ENCODE data around the gene NFATC1. TPM values are rescaled to one million over a fixed set of nuclear protein-coding genes. Genes with fewer than 3 reads are reported as not detected.
A peak's percentile ranks its signal among the peaks of the same experiment; 100 is the strongest.

NFATC1 gene
- total RNA-seq, 4 donors from 2014 or later: 14.0 to 22.4 (median 15.0) TPM

DNA sequence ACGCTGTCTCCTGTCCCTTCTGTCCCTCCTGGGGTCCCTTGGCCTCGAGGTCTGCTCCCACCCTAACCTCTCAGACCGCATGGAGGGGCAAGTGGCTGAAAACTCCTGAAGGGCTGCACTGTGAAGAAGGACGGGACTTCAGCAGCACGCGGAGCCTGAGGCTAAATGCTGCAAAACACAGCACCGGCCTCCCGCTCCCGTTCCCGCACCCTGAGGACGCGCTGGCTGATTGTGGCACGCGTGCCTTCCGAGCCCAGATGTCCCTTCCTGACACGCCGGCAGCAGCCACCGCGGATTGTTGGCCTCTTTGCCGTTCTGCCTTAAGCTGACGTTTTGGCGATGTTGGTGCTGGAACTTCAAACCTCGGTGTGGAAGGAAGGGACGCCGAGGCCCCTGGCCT lies 158.0 kb downstream of the NFATC1 start:
- TF ChIP-seq POLR2A (IDR thresholded peaks at IDR 0.05) (no peak), CTCF (IDR thresholded peaks at IDR 0.05) (no peak)
- H3K4me3 ChIP-seq (ENCODE audit: low read depth, poor library complexity, severe bottlenecking): no peak overlapping the region
- 79 to 83% methylated on average over 24 to 25 of the region's 25 CpGs for WGBS, 2 donors
- intact Hi-C loops (cut with DNase I; ENCODE audit: low total_unique reads): no loop called here
- DNase-seq (ENCODE audit: low spot score in 2 of 2): no peak

- DNase-seq (ENCODE audit: low spot score in 2 of 2): peak in 1 of 2 donors; percentile 74
- no peak overlapping the region for H3K4me3 ChIP-seq (ENCODE audit: low read depth, poor library complexity, severe bottlenecking)
- WGBS, 2 donors: 91 to 96% methylated on average over 13 of the region's 13 CpGs
- intact Hi-C loops (cut with DNase I; ENCODE audit: low total_unique reads): no loop called here
- TF ChIP-seq POLR2A (IDR thresholded peaks at IDR 0.05) (no peak), CTCF (IDR thresholded peaks at IDR 0.05) (no peak)
Measured at GRCh38 chr18:79554321-79554720, 158.6 kb downstream of the NFATC1 start.

DNA sequence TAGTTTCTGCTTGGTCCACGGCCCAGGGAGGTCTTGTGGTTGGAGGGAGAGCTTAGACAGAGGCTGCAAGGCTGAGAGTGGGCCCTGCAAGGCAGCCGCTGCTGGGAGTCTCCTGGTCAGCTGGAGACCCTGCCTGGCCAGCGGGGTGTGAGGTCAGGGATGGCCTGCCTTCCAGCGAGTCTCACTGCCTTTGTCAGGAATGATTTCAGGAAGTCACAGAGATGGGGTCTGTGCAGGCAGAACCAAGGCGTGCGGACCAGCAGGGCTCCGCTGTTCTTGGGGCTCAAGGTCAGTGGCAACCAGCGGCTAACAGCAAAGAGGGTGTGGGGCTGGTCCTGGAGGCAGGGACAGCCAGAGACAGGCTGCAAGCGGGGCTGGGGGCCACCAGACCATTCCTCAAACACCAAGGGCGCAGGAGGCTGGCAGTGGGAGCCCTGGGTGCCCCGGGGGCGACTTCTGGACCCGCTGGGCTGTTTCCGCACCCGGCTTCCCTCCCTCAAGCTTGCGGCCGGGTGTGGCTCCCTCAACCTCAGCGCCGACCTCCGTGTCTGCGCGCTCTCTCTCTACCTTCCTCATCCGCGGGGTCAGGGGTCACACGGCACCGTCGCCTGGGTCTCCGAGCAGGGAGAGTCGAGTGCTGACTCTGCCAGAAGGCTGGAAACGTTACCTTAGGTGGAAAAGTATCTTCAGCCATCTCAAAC lies 159.4 kb downstream of the NFATC1 start:
- intact Hi-C loops (cut with DNase I; ENCODE audit: low total_unique reads): no loop called here
- DNase-seq (ENCODE audit: low spot score in 2 of 2): peak in 1 of 2 donors; percentile 81
- no peak for TF ChIP-seq CTCF (IDR thresholded peaks at IDR 0.05)
- TF ChIP-seq POLR2A (IDR thresholded peaks at IDR 0.05): no peak
- 89 to 92% methylated on average over 22 to 30 of the region's 30 CpGs for WGBS, 2 donors
- no peak overlapping the region for H3K4me3 ChIP-seq (ENCODE audit: low read depth, poor library complexity, severe bottlenecking)

- no peak for TF ChIP-seq POLR2A (IDR thresholded peaks at IDR 0.05)
- no peak for TF ChIP-seq CTCF (IDR thresholded peaks at IDR 0.05)
- intact Hi-C loops (cut with DNase I; ENCODE audit: low total_unique reads): no loop called here
- H3K4me3 ChIP-seq (ENCODE audit: low read depth, poor library complexity, severe bottlenecking): no peak overlapping the region
- peak in 1 of 2 donors; percentile 81 for DNase-seq (ENCODE audit: low spot score in 2 of 2)
- 96 to 98% methylated on average over 19 of the region's 19 CpGs for WGBS, 2 donors
Measured at GRCh38 chr18:79555885-79556284, 160.2 kb downstream of the NFATC1 start.

GRCh38 chr18:79556829-79557585 lies 161.3 kb downstream of the NFATC1 start:
- intact Hi-C loops (cut with DNase I; ENCODE audit: low total_unique reads): no loop called here
- WGBS, 2 donors: 80 to 86% methylated on average over 18 to 19 of the region's 21 CpGs
- TF ChIP-seq POLR2A (IDR thresholded peaks at IDR 0.05) (no peak), CTCF (IDR thresholded peaks at IDR 0.05) (no peak)
- DNase-seq (ENCODE audit: low spot score in 2 of 2): peak in 1 of 2 donors; percentile 75
- no peak overlapping the region for H3K4me3 ChIP-seq (ENCODE audit: low read depth, poor library complexity, severe bottlenecking)
